DOHH2 (cell line): ENCODE data around the gene PEX19.

Source experiments
- EZH2phosphoT487 ChIP-seq: fragments of 200-600 bp; sonication (generic); IDR thresholded peaks from 2 replicates; pipeline ENCODE4 v1.6.1; 2017; ENCODE audit warnings: borderline replicate concordance, mild to moderate bottlenecking, antibody characterized with exemption, low read length, moderate library complexity, mixed read lengths
- TF ChIP-seq, protein P1 (sequence below): fragments of 200-600 bp; sonication (generic); IDR thresholded peaks from one replicate; pipeline ENCODE4 v1.5.1; 2014; ENCODE audit warnings: antibody characterized with exemption, mild to moderate bottlenecking, low read depth, low read length; ENCODE audit not compliant: poor library complexity, severe bottlenecking

DNA sequence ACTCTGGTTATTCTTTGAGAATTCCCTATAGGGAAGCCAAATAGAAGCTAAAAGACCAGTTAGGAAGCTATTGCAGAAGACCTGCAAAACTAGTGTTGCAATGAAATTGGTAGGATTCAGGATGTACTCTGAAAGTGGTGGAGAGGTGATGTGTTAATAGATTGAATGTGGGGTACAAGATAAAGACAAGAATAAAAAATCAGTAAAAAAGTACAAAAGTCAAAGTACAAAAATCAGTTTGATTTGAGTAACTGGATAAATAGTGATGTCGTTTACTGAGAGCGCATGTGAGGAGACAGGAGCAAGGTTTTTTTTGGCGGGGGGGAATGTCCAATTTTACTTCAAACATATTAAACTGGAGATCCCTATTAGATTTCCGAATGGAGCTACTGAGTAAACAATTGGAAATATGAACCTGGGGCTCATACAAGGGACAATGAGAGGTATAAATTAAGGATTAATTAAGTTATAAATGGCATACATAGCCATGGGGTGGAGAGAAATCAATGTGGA, 20.1 kb downstream of the PEX19 start:
- TF ChIP-seq, protein P1, sequence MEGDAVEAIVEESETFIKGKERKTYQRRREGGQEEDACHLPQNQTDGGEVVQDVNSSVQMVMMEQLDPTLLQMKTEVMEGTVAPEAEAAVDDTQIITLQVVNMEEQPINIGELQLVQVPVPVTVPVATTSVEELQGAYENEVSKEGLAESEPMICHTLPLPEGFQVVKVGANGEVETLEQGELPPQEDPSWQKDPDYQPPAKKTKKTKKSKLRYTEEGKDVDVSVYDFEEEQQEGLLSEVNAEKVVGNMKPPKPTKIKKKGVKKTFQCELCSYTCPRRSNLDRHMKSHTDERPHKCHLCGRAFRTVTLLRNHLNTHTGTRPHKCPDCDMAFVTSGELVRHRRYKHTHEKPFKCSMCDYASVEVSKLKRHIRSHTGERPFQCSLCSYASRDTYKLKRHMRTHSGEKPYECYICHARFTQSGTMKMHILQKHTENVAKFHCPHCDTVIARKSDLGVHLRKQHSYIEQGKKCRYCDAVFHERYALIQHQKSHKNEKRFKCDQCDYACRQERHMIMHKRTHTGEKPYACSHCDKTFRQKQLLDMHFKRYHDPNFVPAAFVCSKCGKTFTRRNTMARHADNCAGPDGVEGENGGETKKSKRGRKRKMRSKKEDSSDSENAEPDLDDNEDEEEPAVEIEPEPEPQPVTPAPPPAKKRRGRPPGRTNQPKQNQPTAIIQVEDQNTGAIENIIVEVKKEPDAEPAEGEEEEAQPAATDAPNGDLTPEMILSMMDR = no peak
- no peak for TF ChIP-seq EZH2phosphoT487
